Activated CD4-positive, alpha-beta T cell treated with anti-CD3 and anti-CD28 coated beads, Interleukin-2, amount 50 U/mL, for 16 hours (primary cell): ENCODE results near the gene ATP6V0D1.

ENCODE experiments used
- DNase-seq: peaks from one replicate; pipeline ENCODE4 v3.0.0-alpha.2; 2020

ATP6V0D1 gene

DNA sequence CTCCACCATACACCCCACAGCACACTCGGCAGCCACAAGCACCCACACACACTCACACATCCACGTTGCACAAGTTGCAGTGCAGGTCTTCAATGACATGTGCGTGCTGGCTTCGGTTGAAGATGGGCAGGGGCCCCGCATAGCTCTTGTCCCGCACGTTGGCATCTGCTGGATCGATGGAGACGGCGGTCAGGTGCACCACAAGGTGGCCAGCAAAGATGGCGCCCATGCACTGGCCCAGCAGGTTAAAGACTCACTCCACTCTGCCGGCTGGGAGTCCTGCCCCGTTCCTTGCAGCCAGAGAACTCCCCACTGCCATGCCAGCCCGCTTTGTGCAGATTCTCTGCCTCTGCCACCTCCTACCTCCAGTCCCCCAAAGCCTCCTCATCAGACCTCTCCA, 80.1 kb downstream of the ATP6V0D1 start:
- DNase-seq: no peak

DNA sequence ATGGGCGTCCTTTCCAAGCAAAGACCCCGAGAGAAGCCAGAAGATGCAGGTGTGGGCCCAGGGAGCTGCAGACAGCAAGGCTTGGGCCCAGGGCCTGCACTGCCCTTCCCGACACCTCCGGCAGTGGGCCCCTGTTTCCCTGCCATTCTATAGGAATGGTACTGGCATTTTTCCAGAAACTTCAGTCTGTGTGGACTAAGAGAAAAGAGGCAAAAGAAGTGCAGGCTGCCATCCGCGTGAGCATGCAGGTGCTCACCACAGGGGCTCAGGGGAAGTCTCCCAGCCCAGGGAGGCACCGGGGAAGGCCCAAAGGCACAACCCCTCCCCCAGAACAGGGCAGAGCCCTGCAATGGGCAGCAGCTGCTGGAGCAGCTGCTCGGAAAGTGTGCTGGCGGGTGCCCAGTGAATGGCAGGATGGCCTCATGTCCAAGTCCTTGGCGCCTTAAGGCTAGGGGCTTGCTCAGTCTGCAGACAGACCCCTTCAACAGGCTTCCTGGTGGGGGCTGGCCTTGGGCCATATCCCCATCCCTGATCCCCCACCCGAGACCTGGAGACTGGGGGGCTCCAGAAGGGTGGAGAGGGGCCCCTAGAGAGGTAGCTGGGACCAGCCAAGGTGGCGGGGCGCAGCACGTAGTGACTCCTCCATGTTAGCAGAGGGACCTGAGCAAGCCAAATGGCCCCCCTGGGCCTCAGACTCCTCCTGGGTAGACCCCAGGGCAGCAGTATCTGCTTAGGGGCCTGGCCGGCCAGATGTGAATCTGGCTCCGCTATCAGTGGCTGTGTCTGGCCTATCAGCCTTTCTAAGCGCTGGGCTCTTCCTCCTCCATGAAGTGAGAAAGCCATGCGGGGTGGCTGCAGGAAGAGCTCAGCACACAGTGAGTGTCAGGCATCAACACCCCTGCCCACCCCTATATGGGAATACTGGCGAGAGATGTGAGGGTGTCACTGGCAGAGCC, 80.9 kb downstream of the ATP6V0D1 start:
- no peak for DNase-seq

DNA sequence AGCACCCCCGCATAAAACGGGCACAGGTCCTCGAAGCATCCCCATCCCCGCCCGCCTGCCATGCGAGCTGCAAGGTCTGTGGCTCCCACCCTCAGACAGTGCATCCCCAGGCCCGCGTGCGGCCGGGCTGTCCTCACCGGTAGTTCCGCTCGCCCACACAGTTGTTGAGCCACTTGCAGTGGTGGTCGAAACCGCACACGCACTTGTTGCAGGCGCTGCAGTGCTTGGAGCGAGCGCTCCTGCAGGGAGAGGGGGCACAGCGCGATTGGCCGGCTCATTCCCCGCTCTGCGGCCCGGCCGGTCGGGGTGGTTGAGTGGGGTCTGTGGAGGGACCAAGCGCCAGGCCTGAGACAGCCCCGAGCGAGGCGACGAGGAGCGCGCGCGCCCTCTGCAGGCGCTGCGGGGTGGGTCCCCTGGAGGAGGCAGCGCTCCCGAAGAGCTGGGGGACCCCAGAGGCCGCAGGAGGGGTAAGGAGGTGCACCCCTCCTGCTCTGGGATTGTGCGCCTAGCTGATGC, 81.7 kb downstream of the ATP6V0D1 start:
- peak; percentile 48 for DNase-seq

DNA sequence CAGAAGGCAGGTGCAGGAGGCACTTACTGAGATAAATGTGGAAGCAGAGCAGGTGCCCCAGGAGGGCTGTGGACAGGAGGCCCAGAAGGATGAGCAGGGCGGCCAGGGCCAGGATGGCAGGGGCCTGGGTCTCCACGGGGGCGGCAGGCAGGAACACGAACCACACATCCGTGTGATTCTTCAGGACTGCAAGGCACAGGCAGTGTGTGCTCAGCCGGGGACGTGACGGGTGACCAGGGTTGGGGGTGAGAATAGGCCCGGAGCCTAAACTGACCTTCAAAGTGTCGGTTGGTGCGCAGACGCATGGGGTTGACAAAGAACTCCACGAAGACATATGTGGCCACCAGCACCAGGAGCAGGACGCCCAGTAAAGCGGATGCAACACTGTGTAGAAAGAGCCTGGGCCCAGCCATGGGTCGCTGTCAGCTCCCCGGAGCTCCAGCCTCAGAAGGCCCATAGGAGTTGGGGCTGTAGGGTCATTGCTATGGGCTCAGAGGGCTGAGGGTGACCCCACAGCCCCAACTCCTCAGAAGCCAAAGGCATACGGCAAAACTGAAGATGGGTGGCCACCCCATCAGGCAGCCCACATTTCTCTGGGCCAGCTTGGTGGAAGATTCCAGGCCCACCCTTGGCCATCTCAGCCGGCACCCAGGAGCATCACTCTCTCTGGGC, 82.3 kb downstream of the ATP6V0D1 start:
- DNase-seq: no peak

DNA sequence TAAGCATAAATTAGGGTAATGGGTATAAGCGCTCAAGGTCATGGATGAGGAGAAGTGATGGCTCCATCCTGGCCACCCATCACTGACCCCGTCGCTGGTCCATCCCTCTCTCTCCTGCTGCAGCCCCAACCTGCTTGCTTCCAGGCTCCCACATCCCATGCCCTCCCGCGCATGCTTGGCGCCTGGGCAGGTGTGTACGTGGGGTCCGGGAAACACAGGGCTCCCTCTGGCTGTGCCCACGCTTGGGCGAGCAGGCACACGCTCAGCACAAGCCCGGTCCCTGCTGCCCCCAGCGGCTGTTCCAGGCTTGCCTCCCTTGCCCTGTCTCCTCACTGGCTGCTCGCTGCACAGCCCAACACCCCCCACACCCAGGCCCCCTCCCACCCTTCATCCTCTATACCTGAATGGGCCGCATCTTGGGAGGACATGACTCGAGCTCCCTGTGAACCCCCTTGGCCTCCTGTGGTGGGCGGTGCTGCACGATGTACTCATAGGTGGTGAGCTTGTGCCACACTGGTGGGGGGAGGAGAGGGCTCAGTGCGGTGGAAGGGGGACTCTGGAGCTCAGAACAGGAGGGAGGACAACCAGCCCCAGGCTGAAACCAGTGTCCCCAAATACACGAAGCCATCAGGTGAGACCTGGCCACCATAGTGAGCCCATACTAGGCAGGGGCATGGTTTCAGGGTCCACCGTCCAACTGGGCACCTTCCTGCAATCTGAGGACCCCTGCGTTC, 83.0 kb downstream of the ATP6V0D1 start:
- DNase-seq: no peak

DNA sequence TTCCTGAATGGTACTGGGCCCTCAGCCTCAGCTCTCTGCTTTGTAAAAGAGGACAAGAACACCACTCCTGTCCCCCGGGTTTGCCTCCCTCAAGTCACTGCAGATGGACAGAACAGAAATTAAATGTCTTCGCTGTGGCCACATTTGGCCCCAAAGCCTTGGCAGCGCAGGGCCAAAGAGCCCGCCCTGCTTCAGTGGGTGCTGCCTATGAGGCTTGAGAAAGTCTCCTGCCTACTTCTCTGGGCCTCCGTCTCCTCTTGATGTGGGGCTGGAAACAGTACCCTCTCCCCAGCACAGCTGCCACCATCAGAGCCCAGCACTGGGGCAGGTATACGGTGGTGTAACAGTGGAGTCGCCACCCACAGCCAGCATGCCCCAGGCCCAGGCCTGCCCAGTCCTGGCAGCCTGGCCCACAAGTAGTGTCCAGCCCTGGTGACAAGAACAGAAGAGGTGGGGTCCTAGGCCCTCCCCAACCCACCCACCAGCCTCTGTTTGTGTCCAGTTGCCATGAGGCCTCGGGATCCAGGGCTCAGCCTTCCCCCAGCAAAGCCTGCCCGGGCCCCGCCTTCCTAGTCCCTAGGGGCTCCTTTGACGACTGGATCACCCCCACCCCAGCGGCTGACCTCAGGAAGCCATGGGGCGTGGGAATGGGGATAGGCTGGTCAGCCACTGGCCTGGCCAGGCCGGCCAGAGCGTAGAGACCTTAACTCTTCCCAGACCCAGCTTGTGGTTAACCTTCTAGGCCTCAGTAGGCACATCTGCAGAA, 83.7 kb downstream of the ATP6V0D1 start:
- DNase-seq: no peak

DNA sequence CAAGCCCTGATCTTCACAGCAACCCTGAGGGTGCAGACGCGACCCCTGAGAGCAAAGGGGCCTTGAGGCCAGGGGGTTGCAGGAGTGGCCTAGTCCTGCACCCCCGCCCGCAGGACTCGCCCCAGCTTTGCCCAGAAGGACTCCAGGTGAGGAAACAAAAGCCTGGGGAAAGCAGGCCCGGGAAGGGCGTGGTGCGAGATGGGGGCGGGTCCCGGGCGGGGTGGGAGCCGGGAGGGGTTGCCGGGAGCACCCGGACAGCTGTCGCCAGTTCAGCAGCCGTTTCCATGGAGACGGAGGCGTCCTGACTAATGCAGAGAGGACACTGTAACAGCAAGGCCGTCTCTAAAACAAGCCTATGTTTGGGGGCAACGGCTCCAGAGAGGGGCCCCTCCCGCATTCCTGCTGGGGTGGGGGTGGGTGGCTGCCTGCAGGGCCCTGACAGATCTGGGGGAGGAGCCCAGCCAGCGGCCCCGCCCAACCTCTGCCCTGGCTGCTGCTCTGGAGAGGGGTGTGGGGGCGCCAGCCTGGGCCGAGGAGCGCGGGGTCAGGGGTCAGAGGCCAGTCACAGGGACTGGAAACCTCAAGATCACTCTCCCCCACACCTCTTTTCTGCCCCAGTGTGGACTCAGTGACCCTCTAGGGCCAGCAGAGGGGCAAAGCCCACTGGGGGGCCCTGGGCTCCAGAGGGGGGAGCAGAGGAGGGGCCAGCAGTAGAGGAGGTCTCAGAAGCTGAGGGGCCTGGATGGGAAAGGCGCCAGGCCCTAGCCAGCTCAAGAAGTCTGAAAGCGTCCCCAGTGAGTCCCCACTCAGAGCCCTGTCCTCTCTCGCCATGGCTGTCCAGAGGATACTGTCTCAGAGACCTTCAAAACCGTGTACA, 84.6 kb downstream of the ATP6V0D1 start:
- DNase-seq: no peak

DNA sequence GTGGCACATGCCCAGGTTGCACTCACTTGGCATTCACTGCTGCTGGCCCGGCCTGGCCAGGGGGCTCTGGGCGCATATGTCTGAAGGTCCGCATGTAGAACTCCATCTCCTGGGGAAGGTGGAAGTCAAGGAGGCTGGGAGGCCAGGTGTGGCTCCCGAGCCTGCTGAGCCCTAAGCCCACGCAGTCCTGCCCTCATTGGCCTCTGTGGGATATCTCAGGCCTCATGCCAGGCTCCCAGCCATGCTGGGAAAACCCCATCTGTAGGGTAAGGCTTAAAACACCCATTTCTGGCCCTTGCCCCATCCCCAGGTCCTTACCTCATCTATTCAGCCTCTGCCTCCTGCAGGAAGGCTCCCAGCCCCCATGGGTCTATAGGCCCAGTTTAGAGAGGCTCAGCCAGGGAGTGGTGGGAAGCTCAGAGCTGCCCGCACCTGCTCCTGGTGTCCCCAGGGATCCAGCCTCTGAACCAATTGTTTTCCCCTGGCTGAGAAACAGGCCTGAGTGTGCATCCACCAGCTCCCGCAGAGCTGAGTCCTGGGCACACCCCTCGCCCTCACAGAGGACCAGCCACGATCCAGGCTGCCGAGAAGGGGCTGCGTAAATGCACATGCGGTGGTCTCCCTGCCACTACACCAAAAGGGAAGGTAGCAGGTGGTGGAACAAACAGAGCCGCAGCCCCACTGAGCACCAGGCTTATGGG, 85.3 kb downstream of the ATP6V0D1 start:
- no peak for DNase-seq

DNA sequence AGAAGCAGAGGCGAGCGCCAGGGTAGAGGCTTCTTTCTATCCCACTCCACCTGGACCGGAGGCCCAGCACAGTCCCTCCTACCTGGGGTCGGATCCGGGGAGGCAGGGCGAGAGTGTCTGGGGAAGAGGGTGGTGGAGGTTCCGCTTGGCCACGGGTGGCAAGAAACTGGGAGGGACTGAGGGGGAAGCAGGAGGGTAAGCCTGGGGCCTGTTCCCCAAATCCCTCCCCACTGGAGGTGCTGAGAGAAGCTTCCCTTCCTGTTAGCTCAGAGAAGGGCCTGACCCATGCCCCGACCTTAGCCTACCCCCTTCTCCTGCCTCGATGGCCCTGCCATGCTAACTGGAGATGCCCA, 85.9 kb downstream of the ATP6V0D1 start:
- no peak for DNase-seq

DNA sequence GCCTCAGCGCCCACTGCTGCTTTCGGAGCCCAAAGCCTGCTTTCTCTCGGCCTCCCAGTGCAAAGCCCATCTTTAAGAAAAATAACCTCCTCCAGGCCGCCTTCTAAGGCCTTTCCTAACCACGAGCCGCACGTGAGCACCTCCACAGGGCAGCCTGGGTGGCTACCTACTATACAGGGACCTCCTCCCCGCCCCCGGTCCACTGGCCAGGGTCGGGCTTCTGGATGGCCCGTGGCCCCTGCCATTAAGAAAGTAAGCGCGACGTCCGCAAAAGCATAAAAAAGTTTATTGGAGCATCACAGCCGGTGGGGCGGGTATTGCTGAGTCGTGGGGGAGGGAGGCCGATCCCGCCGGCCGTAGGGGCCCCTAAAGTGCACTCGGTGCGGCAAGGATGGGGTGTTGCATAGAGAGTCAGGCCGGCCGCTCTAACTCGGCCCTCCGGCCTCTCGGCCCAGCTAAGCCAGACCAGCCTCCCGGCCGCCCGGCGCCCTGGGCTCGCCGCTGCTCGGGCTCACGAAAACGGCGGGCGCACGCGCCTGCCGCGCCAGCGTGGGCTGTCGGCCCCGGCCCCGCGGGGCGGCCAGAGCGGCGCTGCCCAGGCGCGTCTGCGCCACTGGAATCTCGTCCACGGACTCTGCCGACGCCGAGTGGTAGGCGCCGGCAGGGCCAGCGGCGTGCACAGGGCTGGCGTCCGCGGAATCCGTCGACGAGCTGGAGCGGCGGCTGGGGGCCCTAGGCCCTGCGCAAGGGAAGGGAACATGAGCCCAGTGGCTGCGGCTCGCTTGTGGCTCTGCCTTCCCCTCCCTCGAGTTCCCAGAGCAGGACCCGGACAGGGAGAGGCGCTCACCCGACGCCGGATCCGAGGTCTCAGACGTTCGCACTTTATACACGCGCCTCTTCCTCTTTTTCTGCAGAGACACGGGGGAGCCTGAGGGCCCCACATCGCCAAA, 86.5 kb downstream of the ATP6V0D1 start:
- DNase-seq: no peak

DNA sequence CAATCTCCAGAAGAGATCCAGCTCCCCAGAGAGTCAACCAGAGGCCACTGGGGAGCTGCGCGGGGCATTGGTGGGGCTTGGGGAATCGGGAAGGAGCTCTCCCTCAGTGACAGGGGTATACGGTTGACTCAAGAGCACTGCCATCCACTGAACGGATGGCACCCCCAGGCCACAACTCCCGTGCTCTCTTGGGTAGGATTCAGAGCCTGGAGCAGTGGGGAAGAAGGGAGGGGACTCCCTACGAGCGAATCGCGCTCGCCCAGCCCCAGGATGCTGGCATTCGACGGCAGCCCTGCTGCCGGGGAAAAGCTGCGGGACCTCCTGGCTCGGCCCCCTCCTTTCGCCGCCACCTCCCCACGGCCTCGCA, 87.2 kb downstream of the ATP6V0D1 start:
- no peak for DNase-seq

DNA sequence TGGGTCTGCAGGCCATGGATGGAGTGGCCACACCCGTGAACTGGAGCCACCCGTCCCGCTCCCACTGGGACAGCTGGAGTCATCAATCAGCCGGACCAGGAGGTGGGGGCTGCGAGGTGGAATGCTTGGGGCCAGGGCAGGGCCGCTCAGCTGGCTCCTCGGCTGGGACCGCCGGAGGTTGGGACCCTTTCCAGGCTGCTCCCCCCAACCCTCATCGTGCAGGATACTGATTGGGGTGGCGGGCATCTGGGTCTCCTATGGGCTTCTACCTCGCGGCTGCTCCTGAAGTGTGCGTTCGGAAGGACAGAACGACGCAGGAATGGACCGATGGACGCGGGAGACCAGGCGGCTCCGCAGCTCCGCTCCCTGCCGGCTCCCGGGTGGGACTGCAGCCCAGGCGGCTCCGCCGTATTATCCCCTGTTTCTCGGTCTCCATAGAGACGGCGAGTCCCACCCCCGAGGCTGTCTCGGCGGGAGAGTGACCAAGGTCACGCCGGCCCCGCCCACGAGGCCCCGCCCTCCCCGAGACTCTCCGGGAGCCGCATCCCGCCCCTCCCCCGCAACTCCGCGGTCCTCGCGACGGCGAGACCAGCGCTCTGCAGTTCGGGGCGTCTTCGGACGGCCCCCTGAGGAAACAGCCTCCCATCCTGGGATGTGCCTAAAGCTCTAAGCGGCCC, 87.7 kb downstream of the ATP6V0D1 start, which contains the start of gene TPPP3:
Gene TPPP3, minus strand, starts transcription at position 388 of the 677 bp plus-strand sequence. CDS start 2,387 bp downstream, outside the sequence.
- DNase-seq: peak; percentile 42

DNA sequence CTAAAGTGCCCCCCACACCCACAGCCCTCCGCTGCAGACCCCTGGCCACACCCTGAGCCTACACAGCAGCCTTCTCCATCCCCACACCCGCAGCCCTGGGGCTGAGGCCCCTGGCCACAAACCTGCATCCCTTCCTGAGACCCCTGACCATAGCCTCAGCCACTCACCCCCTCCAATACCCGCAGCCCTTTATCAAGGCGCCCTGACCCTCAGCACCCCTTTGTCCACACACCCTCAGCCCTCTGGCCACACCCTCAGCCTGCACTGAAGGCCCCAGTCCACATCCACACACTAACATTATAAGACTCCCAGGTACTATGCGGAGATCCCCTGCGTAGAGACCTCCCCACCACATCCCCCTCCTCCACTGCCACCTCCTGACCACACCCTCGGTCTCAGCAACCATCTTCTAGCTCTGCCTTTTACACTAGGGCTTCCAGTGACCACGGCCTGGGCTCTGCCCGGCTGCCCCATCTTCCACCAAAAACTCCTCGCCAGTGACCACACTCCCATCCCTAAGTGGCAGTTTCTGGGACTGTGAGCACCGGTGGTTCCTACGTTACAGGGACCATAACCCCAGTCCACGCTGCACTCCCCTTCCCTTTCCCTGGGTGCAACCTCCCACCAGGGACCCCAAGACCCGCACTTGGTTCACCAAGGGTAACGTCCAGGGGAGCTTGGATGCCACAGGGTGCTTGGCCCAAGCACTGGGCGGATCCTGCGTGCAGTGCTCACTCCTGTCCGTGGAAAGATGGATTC, 88.5 kb downstream of the ATP6V0D1 start:
- no peak for DNase-seq

DNA sequence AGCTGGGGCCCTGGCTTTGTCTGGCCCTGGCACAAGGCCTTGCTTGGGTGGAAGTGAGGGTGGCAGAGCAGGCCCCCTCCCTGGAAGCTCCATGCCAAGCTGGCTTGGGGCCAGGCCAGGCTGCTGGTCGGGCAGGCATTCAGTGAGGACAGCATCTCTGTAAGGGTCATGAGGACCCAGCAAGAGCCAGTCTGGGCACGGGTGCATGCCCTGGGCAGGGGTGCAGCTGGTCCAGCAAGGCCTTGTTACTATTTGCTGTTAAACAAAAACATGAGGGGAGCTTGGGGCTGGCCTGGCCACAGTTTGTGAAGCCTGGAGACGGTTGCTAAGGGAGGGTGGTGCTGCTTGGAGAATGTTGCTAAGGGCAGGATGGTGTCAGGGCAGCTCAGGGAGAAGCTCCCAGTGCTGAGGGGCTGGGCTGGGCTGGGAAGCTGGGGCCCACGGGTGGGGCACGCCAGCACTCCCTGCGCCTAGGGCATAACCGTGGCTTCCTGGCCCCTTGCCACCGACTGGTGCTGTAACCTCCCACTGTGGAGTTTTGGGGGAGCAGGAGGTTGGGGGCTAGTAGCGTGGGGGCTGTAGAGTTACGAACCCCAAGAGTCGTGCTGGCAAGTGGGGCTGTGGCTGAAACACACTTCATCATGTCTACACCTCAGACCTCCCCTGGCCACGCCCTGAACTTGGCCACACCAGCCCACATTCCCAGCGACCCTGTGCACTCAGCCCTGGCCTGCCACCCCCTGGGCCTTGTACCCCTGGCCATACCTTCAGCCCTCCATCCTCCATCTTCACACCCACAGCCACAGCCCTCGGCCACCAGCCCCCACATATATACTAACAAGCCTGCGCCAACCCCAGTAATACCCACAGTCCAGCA, 89.3 kb downstream of the ATP6V0D1 start:
- no peak for DNase-seq

DNA sequence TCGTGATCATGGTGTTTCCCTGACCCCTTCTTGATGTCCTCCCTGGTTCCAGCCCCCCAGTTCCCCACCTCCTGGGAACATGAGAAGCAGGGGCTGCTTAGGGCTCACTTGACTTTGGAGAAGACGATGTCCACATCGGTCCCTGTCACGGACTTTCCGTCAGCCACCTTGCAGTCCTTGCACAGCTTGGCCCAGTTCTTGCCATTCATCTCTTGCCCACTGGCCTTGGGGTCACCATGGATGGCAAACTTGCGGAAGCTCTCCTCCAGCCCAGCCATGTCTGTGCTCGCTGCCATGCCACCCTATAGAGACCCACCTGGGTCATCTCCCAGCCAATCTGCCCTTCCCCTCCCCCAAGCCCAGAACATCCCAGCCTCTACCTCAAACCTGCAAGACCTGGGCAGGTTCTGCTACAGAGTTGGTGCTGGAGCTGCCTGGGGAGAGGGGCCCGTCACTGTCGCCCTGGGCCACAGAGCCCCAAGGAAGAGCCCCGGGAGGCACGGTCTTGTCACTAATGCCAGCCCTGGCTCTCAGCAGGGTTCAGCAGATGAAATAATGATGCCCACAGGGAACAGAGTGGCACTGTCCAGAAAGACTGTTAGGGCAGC, 90.0 kb downstream of the ATP6V0D1 start:
- no peak for DNase-seq

DNA sequence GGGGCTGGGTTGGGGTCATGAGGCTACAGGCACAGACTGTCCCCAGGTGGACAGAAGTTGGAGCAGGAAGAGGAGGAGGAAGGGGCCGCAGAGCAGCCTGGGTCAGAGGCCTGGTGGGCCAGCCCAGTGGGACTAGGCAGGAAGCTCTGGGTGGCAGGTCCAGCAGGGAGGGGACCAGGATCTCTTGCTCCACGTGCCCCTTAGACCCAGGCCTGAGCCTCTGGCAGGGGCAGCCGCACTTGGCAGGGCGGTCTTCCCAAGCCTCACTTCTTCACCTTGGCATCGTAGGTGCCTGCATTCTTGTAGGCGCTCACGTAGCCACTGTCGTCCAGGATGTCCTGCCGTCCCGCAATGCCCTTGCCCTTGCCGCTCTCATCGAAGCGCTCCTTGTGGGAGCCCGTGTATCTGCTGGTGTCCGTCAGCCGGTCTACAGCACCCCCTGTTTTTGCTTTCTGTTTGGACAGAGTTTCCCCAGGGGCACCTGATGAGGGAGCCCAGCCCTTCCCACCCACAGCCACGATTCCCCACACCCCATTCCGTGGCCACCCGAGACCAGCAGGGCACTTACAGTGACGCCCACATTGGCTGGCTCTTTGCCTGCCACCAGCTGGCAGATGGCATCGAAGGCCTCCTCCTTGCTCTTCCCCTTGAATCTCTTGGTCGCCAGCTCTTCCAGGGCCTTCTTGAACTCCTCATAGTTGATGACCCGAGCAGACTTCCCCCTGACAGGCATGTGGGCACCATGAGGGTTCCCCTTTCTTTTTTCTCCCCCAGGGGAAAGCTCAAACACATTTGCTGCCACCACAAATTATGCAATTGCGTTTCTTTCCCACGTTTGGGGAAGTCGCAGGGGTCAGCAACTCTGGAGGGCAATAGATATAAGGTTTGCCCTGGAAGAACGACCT, 90.8 kb downstream of the ATP6V0D1 start:
- DNase-seq: no peak
